SU-DHL-6 (cell line): ENCODE results near the gene B3GALT2.

Experiments
- H2AFZ ChIP-seq: fragments of 200-600 bp; sonication (generic); 2 replicates; pipeline ENCODE4 v1.6.1; 2014; ENCODE audit warnings: low read depth, mild to moderate bottlenecking, moderate library complexity, mixed read lengths, antibody characterized with exemption, low read length; ENCODE audit not compliant: severe bottlenecking
- H3F3A ChIP-seq: fragments of 200-600 bp; shearing (Covaris generic); 2 replicates; pipeline ENCODE4 v1.6.0; 2016; ENCODE audit warnings: antibody characterized with exemption, mild to moderate bottlenecking; ENCODE audit not compliant: insufficient read depth
- H3K27ac ChIP-seq: fragments of 200-600 bp; sonication (generic); 2 replicates; pipeline ENCODE4 v1.5.1; 2016; ENCODE audit warnings: low read depth, mild to moderate bottlenecking, low read length, moderate library complexity, mixed read lengths
- H3K27me3 ChIP-seq: fragments of 200-600 bp; sonication (generic), shearing (Covaris generic); 2 replicates; pipeline ENCODE4 v1.6.0; 2014; ENCODE audit warnings: mild to moderate bottlenecking, low read length
- H3K36me3 ChIP-seq: fragments of 200-600 bp; sonication (generic); 2 replicates; pipeline ENCODE4 v1.6.1; 2014; ENCODE audit warnings: mild to moderate bottlenecking, low read length, mixed read lengths
- H3K4me2 ChIP-seq: fragments of 300-600, 200-600 bp; shearing (Covaris generic), sonication (generic); 2 replicates; pipeline ENCODE4 v1.6.0; 2014; ENCODE audit warnings: low read length, low read depth, mild to moderate bottlenecking; ENCODE audit not compliant: poor library complexity, severe bottlenecking
- H3K4me3 ChIP-seq: fragments of 200-600 bp; sonication (generic); 2 replicates; pipeline ENCODE4 v1.5.1; 2014; ENCODE audit warnings: antibody characterized with exemption, low read length, mild to moderate bottlenecking, mixed read lengths; ENCODE audit not compliant: insufficient read depth, poor library complexity, severe bottlenecking
- H3K79me2 ChIP-seq: fragments of 200-600 bp; sonication (generic); 2 replicates; pipeline ENCODE4 v1.6.1; 2014; ENCODE audit warnings: mild to moderate bottlenecking, low read length, moderate library complexity; ENCODE audit not compliant: insufficient read depth
- H3K9ac ChIP-seq: fragments of 200-600 bp; sonication (generic); 2 replicates; pipeline ENCODE4 v1.7.0; 2014; ENCODE audit warnings: mild to moderate bottlenecking, low read length
- H3K9me2 ChIP-seq: fragments of 200-600 bp; sonication (generic); replicated peaks from 2 replicates; pipeline ENCODE4 v1.6.1; 2014; ENCODE audit warnings: low read length; ENCODE audit not compliant: insufficient read depth
- H3K9me3 ChIP-seq: fragments of 200-600 bp; sonication (generic); 2 replicates; pipeline ENCODE4 v1.6.1; 2014; ENCODE audit warnings: low read length, mixed read lengths; ENCODE audit not compliant: insufficient read depth
- H4K20me1 ChIP-seq: fragments of 200-600 bp; sonication (generic); 2 replicates; pipeline ENCODE4 v1.6.1; 2014; ENCODE audit warnings: low read depth, mild to moderate bottlenecking, antibody characterized with exemption, low read length, moderate library complexity, mixed read lengths
- EZH2phosphoT487 ChIP-seq: fragments of 200-600 bp; sonication (generic), shearing (Covaris generic); conservative IDR thresholded peaks from 2 replicates; pipeline ENCODE4 v1.6.1; 2018; ENCODE audit warnings: mild to moderate bottlenecking, antibody characterized with exemption, low read length, moderate library complexity, mixed read lengths
- TF ChIP-seq, protein P1 (sequence below): fragments of 200-600 bp; sonication (generic); IDR thresholded peaks from one replicate; pipeline ENCODE4 v1.5.1; 2017; ENCODE audit warnings: antibody characterized with exemption, mild to moderate bottlenecking, low read length, moderate library complexity; ENCODE audit not compliant: insufficient read depth, poor library complexity, severe bottlenecking

Gene B3GALT2

GRCh38 chr1:193216920-193217319 is 30.5 kb upstream of the B3GALT2 start:
- H3K4me3 ChIP-seq = no peak overlapping the region
- no peaks in the 10 kb centered on the region for H3K9me2 ChIP-seq
- H3K9ac ChIP-seq = no peak overlapping the region
- no peaks in the 10 kb centered on the region for H3K27me3 ChIP-seq
- peaks cover 20% of the 10 kb centered on the region for H3K36me3 ChIP-seq
- TF ChIP-seq EZH2phosphoT487 = no peak
- TF ChIP-seq, protein P1, sequence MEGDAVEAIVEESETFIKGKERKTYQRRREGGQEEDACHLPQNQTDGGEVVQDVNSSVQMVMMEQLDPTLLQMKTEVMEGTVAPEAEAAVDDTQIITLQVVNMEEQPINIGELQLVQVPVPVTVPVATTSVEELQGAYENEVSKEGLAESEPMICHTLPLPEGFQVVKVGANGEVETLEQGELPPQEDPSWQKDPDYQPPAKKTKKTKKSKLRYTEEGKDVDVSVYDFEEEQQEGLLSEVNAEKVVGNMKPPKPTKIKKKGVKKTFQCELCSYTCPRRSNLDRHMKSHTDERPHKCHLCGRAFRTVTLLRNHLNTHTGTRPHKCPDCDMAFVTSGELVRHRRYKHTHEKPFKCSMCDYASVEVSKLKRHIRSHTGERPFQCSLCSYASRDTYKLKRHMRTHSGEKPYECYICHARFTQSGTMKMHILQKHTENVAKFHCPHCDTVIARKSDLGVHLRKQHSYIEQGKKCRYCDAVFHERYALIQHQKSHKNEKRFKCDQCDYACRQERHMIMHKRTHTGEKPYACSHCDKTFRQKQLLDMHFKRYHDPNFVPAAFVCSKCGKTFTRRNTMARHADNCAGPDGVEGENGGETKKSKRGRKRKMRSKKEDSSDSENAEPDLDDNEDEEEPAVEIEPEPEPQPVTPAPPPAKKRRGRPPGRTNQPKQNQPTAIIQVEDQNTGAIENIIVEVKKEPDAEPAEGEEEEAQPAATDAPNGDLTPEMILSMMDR = no peak
- H3K27ac ChIP-seq = no peak overlapping the region
- H3F3A ChIP-seq = no peaks in the 10 kb centered on the region
- no peaks in the 10 kb centered on the region for H4K20me1 ChIP-seq
- no peaks in the 10 kb centered on the region for H3K9me3 ChIP-seq
- H3K4me2 ChIP-seq = no peak overlapping the region
- no peak overlapping the region for H2AFZ ChIP-seq
- H3K79me2 ChIP-seq = no peaks in the 10 kb centered on the region; the same call in 1 of the 2 replicates

DNA sequence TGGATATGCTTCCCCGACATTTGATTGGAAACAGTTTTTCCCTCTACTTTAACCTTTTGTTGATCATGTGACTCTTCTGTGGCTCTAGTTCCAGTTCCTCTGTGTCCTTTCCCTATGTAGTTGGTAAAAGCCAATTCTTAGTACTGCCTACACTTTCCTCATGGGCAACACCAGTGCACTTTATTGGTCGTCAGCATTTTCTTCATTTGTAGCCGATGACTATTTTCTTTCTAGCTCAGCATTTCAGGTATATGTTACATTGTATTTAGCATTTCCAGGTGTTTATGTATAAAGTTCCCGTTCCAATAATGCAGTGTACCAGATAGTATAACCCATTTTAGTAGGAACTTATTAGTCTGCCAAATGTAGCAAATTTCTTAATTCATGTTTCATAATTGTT is 27.6 kb upstream of the B3GALT2 start:
- no peaks in the 10 kb centered on the region for H3F3A ChIP-seq
- no peak overlapping the region for H3K27ac ChIP-seq
- TF ChIP-seq, protein P1 = no peak
- no peak for TF ChIP-seq EZH2phosphoT487
- no peaks in the 10 kb centered on the region for H3K9me3 ChIP-seq
- no peak overlapping the region for H3K4me2 ChIP-seq
- no peak overlapping the region for H3K9ac ChIP-seq
- no peaks in the 10 kb centered on the region for H3K9me2 ChIP-seq
- H3K4me3 ChIP-seq = no peak overlapping the region
- H2AFZ ChIP-seq = no peak overlapping the region
- no peaks in the 10 kb centered on the region for H4K20me1 ChIP-seq
- H3K27me3 ChIP-seq = no peaks in the 10 kb centered on the region
- H3K79me2 ChIP-seq = no peaks in the 10 kb centered on the region; the same call in 1 of the 2 replicates
- H3K36me3 ChIP-seq = peaks cover 20% of the 10 kb centered on the region

- Histone ChIP-seq H3K9ac (no peak overlapping the region), H2AFZ (no peak overlapping the region), H3K9me2 (no peaks in the 10 kb centered on the region), H4K20me1 (no peaks in the 10 kb centered on the region), H3K36me3 (peaks cover 23% of the 10 kb centered on the region), H3K27me3 (no peaks in the 10 kb centered on the region), H3K79me2 (no peaks in the 10 kb centered on the region; the same call in 1 of the 2 replicates), H3K4me3 (no peak overlapping the region), H3K9me3 (no peaks in the 10 kb centered on the region), H3F3A (no peaks in the 10 kb centered on the region), H3K4me2 (no peak overlapping the region), H3K27ac (no peak overlapping the region)
- no peak for TF ChIP-seq EZH2phosphoT487
- TF ChIP-seq, protein P1 = no peak
Measured at GRCh38 chr1:193212637-193213036, 26.2 kb upstream of the B3GALT2 start.

DNA sequence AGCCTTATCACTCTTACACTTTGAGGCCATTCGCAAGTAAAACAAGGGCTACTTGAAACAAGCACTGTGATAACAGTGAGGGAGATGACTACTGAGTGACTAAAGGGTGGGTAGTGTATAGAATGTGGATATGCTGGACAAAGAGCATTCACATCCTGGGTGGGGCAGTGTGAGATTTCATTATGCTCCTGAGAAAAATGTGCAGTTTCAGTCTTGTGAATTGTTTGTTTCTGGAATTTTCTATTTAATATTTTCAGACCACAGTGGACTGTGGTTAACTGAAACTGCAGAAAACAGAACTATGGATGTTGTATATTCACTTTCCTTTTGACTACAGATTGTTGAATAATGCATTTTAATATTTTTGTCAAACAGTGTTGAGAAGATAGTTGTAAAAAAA is 25.1 kb upstream of the B3GALT2 start:
- no peak overlapping the region for H3K4me2 ChIP-seq
- no peak overlapping the region for H3K9ac ChIP-seq
- H4K20me1 ChIP-seq = no peaks in the 10 kb centered on the region
- H3K27ac ChIP-seq = no peak overlapping the region
- H3K36me3 ChIP-seq = peaks cover 27% of the 10 kb centered on the region
- no peak overlapping the region for H2AFZ ChIP-seq
- TF ChIP-seq, protein P1 = no peak
- TF ChIP-seq EZH2phosphoT487 = no peak
- no peaks in the 10 kb centered on the region for H3F3A ChIP-seq
- no peaks in the 10 kb centered on the region for H3K9me2 ChIP-seq
- no peaks in the 10 kb centered on the region; the same call in 1 of the 2 replicates for H3K79me2 ChIP-seq
- peaks cover 3% of the 10 kb centered on the region; the same call in 1 of the 2 replicates for H3K9me3 ChIP-seq
- no peaks in the 10 kb centered on the region for H3K27me3 ChIP-seq
- no peak overlapping the region for H3K4me3 ChIP-seq
